T-helper 1 cell (primary cell): Measurements from ENCODE around the gene CRAMP1.
A peak's percentile ranks its signal among the peaks of the same experiment; 100 is the strongest.

Experiments used
- DNase-seq, 5 donors: peaks; one replicate each; pipeline ENCODE4 v3.0.0-alpha.2; 2012 to 2020

Gene CRAMP1

DNA sequence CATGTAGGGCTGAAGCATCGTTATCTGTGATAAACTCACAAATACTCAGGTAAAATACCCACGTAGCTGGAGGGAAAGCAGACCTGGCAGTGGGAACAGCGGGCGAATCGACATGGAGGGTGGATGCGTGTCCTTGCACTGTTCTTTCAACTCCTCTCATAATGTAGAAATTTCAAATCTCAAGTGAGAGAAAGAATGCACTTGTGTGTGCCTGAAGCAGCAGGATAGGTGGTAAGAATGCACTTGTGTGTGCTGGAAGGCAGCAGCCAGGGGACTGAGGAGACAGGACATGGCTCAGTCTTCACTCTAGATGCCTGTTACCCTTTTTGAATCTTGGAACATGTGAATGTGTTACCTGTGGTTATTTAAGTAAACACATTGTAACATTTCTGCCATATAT is 10.7 kb upstream of the CRAMP1 start:
- DNase-seq = no peak

DNA sequence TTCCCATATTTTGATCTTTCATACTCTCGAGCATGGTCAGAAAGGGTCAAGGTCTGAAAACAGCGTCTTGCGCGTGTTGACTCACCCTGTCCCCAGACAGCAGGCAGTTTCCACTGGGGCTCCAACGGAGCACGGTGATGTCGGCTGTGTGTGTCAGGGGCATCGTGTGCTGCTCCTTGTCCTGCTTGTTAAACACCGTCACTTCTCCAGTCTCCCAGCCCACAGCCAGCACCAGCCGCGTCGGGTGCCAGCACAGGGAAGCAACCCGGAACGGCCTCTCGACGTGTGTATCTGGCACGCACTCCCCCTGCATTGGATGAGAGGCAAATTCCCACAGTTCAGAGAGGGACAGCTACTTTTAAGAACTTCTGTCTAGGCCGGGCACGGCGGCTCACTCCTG is 9.9 kb upstream of the CRAMP1 start:
- no peak for DNase-seq

DNA sequence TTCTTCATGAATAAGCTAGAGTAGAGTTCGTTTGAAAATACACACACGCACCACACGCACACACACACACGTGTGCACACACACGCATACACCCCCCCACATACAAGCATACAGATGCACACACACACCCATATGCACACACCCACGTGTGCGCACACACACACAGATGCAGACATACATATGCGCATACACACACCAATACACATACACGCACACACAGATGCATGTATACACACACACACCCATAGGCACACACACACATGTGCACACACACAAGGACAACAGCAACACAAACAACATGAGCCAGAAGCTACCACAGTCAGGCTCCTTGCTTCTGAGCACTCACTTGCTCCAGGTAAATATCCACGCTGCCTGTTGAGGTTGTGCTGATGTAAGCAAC is 5.4 kb upstream of the CRAMP1 start:
- DNase-seq = no peak

DNA sequence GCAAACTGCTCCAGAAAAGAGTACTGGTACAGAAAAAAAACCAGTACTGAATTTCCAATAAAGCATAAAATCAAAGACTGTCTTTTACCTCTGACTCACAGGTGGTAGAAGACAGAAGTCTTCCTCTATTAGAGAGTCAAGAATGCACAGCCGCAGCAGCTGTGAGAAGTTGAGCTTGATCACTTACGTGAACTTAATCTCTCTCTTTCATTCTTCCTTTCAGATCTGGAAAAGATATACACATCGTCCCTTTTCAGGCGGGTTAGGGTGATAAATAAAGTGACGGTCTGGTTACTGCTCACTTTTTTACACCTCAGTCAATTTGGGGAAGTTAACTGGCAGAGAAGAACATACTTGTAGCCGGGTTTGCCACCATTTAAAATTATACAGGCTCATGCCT is 4.2 kb upstream of the CRAMP1 start:
- DNase-seq = no peak

DNA sequence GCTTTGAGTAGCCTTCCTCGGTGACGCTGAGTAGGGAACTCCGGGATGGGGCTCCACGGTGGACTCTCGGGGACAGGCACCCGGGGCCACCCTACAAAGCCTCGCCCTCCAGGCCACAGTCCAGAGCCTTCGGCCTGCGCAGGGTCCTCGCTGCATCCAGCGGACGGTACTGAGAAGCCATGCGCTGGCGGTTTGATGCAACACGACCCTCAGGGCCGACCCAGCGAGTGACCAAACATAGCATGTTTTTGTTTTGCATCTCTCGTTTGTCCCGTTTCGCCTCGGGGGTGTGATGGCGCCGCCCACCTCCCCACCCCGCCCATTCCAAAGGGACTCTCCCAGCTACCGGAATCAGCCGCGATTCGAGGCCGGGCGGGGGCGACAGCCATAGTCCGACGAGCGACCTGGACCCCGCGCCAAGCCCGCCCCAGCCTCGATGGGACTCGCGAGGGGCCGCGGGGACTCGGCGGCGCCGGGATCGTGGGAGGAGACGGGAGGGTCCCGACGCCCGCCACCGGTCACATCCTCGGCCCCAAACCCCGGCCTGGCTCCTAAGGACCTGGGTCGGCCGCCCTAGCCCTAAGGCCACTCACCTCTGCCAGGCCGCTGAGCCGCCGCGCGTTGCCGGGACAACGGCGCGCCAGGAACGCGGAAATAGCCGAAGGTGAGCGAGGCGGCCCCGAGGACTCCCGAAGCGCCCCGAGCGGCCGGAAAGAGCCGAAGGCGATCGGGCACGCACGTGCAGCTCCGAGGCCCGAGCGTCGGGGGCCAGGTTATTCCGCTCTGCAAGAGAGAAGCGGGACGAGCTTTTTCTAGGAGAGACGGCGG is 1.9 kb upstream of the CRAMP1 start:
- peak; percentile 76 to 90 (median 87) for DNase-seq

DNA sequence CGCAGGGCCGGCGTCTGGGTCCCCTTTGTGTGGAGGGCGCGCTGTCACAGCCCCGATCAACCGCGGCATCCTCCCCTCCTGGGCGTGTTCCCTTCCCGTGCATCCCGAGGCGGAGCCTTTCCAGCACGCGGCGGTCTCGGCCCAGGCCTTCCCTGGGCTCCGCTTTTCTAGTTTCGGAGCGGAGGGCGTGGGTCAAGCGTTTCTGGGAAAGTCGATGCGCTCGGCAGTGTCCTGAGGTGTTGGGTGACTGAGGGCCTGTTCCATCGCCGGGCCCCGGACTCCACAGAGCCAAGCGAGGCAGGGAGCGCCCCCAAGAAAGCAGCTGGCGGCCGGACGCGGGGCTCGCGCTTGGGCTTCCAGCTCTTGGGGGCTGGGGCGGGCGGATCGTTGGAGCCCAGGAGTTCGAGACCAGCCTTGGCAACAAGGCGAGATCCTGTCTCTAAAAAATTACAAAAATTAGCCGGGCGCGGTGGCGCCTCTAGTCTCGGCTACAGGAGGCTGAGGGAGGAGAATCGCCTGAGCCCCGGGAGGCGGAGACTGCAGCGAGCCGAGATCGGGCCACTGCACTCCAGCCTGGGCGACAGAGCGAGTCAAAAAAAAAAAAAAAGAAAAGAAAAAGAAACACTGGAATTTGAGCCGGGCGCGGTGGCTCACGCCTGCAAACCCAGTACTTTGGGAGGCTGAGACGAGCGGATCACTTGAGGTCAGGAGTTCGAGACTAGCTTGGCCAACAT is 1.1 kb upstream of the CRAMP1 start:
- peak in 3 of 5 donors; percentile 17 to 43 (median 19) for DNase-seq

DNA sequence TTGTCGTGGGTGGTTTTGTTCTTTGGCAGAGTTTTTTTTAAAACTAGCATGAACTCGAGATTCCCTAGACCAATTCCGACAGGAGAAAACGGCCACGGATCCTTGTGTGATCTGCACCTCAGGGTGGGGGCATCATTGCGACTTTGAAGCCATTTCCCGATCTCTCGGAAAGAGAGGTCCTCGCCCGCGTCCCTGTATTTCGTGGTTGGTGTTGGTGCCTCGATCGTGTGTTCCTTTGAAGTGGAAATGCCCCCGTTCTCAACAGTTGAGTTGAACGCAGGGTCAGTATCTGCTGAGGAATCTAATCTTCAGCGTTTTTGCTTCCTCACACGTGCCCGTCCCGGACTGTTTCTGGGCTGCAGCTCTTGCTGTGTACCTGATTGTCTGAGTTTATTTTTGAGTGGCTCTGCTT is 1.1 kb downstream of the CRAMP1 start:
- DNase-seq = no peak

DNA sequence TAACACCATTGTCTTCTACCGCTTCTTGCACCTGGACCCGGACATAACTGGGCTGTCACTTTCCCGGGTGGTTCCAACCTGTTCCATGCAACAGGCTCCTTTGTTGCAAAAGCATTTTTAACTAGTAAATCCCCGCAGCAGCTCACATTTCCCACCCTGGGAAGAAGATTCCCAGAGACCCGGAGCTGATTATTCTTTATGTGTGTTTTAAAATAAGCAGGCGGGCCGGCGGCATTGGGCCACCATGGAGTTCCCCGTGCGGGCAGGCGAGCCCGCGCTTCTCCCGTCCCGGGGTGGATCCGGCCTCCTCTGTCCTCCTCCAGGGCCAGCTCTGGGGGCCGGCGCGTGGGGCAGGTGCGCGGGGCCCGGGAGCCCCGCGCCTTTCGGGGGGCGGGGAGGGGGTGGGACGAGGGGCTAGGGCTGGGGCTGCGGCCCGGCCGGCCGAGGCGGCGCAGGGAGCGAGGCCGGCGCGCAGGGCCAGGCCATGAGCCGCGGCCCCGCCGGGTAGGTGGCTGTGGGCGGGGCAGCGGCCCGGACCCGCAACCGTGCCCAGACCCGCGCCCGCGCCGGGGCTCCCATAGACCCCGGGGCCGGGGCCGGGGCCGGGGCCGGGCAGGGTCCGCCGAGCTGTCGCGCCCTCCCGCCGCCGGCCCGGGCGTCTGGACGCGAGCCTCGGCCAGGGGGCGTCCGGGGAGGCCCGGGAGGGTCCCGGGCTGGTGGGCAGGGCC is 1.7 kb downstream of the CRAMP1 start:
- DNase-seq = no peak

DNA sequence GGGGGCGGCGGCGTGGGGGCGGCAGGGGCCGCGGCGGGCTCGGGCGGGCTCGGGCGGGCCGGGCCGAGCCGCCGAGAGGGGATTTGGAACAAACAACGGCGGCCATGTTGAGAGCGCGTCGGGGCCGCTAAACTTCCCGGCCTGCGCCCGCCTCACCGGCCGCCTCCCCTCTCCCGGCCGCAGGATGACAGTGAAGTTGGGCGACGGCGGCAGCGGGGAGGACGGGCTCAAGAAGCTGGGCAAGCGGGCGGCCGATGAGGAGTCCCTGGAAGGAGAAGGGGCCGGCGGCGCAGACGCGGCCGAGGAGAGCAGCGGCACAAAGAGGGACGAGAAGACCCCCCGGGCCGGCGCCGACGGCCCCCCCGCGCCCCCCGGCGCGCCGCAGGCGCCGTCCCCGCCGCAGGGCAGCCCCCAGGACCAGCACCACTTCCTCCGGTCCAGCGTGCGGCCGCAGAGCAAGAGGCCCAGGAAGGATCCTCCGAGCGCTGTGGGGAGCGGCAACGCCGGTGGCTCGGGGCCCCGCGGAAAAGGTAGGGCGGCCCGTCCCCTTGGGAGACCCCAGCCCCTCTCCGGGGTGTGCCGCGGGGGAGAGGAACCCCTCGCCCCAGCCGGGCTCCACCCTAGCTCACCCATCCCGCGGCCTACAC is 2.4 kb downstream of the CRAMP1 start:
- DNase-seq = peak in 2 of 5 donors; percentile 8 to 14

DNA sequence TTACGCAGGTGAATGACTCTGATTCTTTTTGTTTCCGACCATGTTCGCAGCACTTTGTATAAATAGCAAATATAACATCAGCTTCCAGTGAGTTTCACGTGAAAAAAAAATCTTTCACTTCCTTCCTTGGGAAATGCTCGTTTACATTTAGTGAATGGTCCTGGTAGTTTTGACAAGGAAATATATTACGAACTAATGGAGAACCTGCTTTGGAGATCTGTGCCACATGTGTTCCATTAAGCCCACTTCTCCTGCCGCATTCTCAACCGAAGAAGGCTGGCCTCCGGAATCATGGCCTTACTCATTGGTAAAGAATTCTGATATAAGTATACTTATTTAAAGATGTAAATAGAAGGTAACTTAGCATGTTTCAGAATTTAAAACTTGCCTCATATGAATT is 3.6 kb downstream of the CRAMP1 start:
- DNase-seq = no peak

DNA sequence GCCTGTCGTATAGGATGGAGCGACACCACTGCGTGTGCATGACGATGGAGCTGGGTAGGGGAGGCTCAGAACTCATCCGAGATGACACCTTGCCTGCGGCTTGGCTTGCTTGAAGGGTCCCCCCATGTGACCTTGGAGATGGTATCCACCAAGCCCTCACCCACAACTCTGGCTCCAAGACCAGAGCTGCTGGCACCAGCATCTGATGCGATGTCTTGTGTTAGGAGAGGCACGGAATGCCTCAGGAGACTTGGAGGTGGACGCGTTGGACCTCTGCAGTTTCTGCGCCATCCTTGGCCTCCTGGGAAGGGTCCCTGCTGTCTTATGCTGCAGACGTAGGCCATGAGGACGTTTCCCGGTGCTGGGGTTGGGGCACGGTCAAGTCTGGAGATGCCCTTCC is 7.8 kb downstream of the CRAMP1 start:
- DNase-seq = no peak

DNA sequence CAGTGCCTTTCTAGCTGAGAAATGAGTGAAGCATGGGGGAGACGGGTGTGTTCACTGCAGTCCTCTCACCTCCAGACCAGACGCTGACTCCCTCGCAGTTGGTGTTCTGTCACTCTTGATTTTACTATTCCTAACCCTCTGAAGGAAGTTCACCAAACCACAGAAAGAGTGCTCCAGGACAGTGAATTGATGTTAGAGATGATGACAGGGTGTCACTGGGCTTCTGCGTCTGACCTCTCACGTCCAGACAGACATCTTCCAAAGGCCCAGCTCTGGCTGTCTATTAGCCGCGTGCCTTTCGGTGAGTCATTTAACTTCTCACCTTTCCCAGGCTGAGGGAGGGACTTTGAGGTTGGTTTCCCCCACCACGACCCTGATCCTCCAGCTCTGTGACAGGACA is 8.2 kb downstream of the CRAMP1 start:
- peak in 1 of 5 donors; percentile 20 for DNase-seq

DNA sequence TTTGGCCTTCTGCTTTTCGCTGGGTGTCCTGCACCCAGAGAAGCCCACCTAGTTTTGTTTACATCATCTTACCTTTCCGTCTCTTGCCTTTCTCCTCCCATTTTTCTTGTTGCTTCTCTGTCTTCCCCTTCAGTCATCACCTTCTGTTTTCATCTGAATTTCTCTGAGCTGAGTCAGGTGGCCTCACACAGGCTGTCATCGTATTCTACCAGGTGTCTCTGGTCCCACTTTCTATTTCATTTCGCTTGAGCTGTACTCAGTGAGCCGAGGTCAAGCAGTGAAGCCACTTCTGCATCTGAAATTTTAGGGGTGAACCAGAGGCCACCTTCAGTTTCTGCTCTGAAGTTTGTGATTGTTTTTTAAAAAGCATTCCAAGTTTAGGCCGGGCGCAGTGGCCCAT is 9.7 kb downstream of the CRAMP1 start:
- no peak for DNase-seq

DNA sequence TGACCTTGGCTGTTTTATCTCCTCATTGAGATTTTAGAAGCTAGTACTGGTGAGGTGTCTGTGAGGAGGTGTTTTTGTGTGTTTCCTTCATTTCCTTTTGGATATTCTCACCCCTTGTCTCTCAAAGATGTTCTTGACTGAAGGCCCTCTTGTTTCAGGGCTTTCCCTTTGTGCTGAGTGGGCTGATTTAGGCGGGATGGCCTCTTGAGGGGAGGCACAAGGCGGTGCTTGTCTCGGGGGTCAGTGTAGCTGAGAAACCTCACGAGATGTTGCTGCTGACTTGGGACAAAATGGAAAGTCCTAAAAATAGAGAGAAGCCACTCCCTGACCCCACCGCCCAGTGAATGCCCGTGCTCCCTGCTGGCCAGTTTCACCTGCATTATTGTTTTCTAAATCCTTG is 14.2 kb downstream of the CRAMP1 start:
- no peak for DNase-seq

DNA sequence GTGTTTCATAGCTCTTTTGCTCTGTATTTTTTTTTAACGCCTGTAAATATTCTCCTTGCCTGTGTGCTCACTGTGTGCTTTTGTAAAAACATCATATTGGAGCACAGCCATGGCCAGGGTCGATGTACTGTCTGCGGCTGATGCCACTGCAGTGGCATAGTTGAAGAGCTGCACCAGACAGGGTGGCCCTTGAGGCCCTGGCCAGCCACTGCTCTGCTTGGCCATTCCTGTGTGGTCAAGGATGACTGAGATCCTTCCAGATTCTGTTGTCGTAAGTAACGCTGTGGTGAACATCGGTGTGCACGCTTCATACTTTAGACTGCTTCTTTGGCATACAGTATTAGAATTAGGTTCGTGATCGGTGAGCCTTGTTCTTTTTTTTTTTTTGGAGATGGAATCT is 14.6 kb downstream of the CRAMP1 start:
- no peak for DNase-seq

DNA sequence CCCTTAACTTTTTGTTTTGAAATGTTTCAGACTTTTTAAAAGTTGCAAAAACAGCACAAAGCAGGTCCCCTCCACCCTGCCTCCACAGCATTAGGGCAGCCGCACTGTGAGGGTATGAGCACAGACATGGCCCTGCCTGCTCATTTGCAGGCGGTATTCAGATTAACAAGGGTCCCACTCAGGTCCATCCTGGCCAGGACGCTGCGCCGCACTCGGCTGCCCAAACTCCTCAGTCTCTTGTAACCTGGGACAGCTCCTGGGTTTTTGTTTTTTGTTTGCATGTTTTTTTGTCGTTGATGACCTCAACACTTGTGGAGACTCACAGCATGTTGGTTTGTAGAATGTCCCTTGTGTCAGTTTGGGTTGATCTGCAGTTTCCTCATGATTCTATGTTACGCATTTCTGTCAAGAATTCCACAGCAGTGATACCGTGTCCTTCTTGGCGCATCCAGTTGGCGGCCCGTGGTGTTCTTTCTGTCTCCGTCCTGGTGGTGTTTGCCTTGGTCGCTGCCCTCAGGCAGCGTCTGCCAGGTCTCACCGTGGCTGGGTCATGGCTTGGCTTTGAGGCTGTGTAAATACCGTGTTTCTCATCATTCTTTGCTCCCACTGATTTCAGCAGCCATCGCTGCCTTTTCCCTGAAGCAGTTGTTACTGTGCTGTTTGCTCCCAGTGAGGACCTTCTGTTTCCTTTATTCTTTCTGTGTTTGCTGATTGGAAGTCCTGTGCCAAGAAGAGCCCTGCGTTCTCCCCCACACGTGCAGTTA is 18.5 kb downstream of the CRAMP1 start:
- no peak for DNase-seq

DNA sequence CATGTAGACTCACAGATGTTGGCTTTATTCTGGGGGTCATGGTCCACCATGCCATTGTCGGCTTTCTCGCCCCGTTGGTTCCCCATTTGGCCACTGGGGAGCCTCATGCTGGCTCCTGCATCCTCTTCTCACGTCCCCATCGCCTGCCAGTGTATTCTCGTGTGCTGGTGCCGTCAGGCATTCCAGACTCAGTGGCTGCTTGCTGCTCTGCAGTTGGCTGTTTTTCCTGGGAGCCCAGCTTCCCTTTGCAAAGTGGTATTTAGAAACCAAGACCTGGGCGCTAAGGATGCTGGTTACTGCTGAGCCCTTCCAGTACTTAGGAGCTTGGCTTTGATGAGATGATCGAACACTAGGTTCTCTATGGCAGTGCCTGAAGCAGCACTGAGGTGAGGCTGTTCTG is 19.1 kb downstream of the CRAMP1 start:
- DNase-seq = no peak

DNA sequence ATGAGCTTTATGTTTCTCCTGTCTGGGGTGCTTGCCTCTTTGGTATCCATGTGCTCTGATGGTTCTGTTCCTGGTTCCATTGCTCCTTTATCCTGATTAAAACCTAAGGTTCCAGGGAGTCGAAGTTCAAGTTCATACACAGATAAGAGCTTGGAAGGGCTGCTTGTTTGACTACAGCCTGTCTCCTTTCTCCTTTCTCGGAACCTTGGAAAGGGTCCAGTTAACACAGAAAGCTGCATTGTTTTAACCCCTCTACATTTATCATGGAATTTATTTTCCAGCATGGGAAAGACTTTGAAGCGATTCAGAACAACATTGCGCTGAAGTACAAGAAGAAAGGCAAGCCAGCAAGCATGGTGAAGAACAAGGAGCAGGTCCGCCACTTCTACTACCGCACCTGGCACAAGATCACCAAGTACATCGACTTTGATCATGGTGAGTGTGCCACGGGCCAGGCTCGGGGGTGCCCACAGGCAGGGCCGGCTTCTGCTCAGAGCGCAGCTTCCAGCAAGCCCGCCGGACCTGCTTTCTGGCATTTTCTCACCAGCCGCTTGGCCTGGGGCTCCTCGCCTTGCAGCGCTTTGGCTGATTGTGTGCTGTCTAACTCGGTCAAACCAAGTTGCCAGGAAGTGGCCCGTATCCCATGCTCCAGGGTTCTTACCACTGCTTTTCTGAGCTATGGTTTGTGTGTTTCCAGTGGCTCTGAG is 19.9 kb downstream of the CRAMP1 start:
- no peak for DNase-seq

DNA sequence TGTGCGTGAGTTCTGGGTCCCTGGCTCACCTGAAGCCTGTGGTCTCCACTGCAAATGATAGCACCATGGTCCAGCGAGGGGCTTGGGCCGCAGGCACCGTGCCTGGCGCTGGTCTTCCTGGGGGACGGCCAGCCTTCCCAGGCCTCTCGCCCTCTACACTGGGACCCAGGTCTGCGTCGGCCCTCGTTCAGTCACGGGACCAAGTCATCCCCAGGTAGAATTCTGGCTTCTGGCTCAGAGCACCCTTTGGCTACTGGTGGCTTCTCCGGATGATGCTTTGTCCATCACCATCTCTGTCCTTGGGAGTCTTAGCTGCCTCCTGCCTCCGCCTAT is 20.4 kb downstream of the CRAMP1 start:
- no peak for DNase-seq

DNA sequence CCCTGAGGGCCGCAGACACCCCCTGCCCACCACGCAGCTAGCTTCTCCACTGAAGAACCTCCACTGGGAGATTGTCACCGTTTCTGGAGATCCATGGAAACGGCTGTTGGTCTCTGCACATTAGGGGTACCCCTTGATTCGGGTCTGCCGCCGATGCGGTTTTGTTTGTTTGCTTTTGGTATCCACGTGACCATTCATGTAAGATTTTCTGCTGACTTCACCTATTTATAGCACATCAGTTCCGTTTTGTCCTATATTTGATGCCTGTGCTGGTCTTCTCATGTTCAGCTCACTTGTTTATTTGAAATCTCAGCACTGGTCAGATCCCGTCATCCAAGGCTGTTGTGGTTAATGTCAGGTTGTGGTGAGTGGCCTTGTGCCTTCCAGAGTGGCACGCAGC is 21.1 kb downstream of the CRAMP1 start:
- DNase-seq = no peak

DNA sequence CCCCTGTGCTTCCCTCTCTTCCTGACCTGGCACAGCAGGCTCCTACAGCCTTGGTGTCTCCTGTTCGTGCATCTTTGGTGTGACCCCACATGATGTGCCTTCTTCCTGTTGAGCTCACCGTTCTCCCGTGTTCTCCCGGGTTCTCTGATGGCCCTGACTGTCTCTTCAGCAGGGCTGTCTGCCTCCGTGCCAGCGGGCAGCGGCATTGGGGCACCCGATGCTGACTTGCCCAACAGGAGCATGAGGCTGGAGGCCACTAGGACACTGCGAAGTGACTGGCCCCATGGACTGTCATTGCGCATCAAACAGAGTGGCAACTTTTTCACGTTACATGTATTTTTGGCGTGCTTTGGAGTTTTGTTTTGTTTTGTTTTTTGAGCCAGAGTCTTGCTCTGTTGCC is 22.4 kb downstream of the CRAMP1 start:
- no peak for DNase-seq

DNA sequence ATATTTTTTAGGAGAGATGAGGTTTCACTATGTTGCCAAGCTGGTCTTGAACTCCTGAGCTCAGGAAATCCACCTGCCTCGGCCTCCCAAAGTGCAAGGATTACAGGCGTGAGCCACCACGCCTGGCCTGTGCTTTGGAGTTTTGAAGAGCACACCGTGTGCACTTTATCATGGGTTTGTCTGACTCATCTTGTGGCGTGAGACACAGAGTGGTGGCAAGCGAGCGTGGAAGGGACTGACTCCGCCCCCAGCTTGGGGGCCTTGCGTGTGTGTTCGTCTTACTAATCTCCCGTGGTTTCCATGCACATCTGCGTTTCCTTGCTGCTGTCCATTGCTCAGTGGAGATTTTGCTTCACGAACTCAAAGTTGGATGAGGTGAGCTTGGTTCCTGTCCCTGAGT is 22.9 kb downstream of the CRAMP1 start:
- DNase-seq = no peak
